Thyroid gland (tissue), 4 donors: ENCODE data around the gene ZSWIM6.

ENCODE experiments used
- CTCF ChIP-seq, 6 experiments: fragments of 200-600 bp in 3 of 6; fragments of 450-650 bp in 3 of 6; sonication (generic) in 3 of 6; IDR thresholded peaks; one replicate each; pipeline ENCODE4 v1.5.1; 2016 to 2019; ENCODE audit warnings: antibody characterized with exemption in 6 of 6, mild to moderate bottlenecking in 2 of 6, inconsistent platforms in 1 of 6, moderate library complexity in 1 of 6
- POLR2A ChIP-seq, 2 donors: fragments of 450-650 bp; IDR thresholded peaks; one replicate each; pipeline ENCODE4 v1.6.1; 2017; ENCODE audit warnings: antibody characterized with exemption in 2 of 2, mild to moderate bottlenecking in 2 of 2, moderate library complexity in 1 of 2

GRCh38 chr5:61302200-61302563, 29.9 kb upstream of the ZSWIM6 start:
- TF ChIP-seq CTCF (IDR thresholded peaks at IDR 0.05) (no peak), POLR2A (IDR thresholded peaks at IDR 0.05) (no peak)
